ENCODE measurements around the gene DIAPH3. TPM values are rescaled to one million over a fixed set of nuclear protein-coding genes. Genes with fewer than 3 reads are reported as not detected.

DIAPH3 gene
- total RNA-seq, 2 donors from 2014 or later = 23.6 to 25.7 TPM

- no peak for TF ChIP-seq CTCF (conservative IDR thresholded peaks at IDR 0.05)
- no peak overlapping the region for H3K4me3 Mint-ChIP-seq
- Histone ChIP-seq H3K4me1 (ENCODE audit: control insufficient read depth, insufficient read depth, low read length) (no peaks in the 10 kb centered on the region), H3K9me3 (ENCODE audit: control insufficient read depth, low read length) (peaks cover 7% of the 10 kb centered on the region), H3K27me3 (ENCODE audit: control insufficient read depth, insufficient read depth, low read length, poor library complexity, severe bottlenecking) (no peaks in the 10 kb centered on the region), H3K4me3 (ENCODE audit: low read length) (no peak overlapping the region), H3K27ac (ENCODE audit: low read depth, low read length) (no peak overlapping the region), H3K9ac (ENCODE audit: extremely low read depth, low read length, poor library complexity, severe bottlenecking) (no peak overlapping the region), H3K36me3 (ENCODE audit: control insufficient read depth, insufficient read depth, low read length) (peaks cover 67% of the 10 kb centered on the region)
- no peak for DNase-seq
- no peak overlapping the region for H3K27ac Mint-ChIP-seq
- WGBS, 2 experiments (ENCODE audit: insufficient coverage in 1 of 2, insufficient read length in 1 of 2) = 96 to 100% methylated on average over 3 to 4 of the region's 6 CpGs
- no peaks in the 10 kb centered on the region for H3K4me1 Mint-ChIP-seq
- no peaks in the 10 kb centered on the region for H3K27me3 Mint-ChIP-seq (ENCODE audit: insufficient read depth)
- peaks cover 16% of the 10 kb centered on the region for H3K36me3 Mint-ChIP-seq (ENCODE audit: low read depth)
- peaks cover 5% of the 10 kb centered on the region for H3K9me3 Mint-ChIP-seq
Observed at GRCh38 chr13:60120617-60121336, 43.0 kb downstream of the DIAPH3 start.

- 93 to 95% methylated on average over 4 to 5 of the region's 5 CpGs for WGBS, 2 experiments (ENCODE audit: insufficient coverage in 1 of 2, insufficient read length in 1 of 2)
- no peak overlapping the region for H3K4me3 ChIP-seq (ENCODE audit: low read length)
- H3K4me1 Mint-ChIP-seq = no peaks in the 10 kb centered on the region
- no peak for TF ChIP-seq CTCF (conservative IDR thresholded peaks at IDR 0.05)
- H3K4me1 ChIP-seq (ENCODE audit: control insufficient read depth, insufficient read depth, low read length) = no peaks in the 10 kb centered on the region
- no peak overlapping the region for H3K27ac ChIP-seq (ENCODE audit: low read depth, low read length)
- no peak overlapping the region for H3K4me3 Mint-ChIP-seq
- no peak overlapping the region for H3K27ac Mint-ChIP-seq
- H3K27me3 Mint-ChIP-seq (ENCODE audit: insufficient read depth) = no peaks in the 10 kb centered on the region
- H3K9ac ChIP-seq (ENCODE audit: extremely low read depth, low read length, poor library complexity, severe bottlenecking) = no peak overlapping the region
- H3K27me3 ChIP-seq (ENCODE audit: control insufficient read depth, insufficient read depth, low read length, poor library complexity, severe bottlenecking) = no peaks in the 10 kb centered on the region
- H3K36me3 Mint-ChIP-seq (ENCODE audit: low read depth) = peaks cover 29% of the 10 kb centered on the region
- peaks cover 23% of the 10 kb centered on the region for H3K9me3 ChIP-seq (ENCODE audit: control insufficient read depth, low read length)
- peaks cover 68% of the 10 kb centered on the region for H3K36me3 ChIP-seq (ENCODE audit: control insufficient read depth, insufficient read depth, low read length)
- peaks cover 17% of the 10 kb centered on the region for H3K9me3 Mint-ChIP-seq
- no peak for DNase-seq
Observed at GRCh38 chr13:60118696-60119400, 44.9 kb downstream of the DIAPH3 start.

DNA sequence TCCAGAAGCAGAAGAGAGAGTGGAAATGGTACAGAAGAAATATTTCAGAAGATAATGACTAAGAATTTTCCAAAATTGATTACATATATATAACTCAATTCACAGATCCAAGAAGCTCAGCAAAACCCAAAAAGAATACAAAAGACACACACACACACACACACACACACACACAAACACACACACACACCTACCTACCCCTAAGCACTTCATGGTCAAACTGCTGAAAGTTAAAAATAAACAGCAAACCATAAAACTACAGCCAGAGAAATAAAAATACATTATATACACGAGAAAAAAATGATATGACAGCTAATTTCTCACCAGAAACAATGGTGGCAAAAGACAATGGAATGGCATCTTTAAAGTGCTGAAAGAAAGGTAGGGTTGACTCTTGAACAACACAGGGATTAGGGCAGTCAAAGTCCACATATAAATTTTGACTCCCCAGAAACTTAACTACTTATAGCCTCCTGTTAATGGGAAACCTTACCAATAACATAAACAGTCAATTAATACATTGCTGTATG lies 49.2 kb downstream of the DIAPH3 start:
- no CpG with 5 or more reads among the region's 1 CpG for WGBS, 2 experiments (ENCODE audit: insufficient coverage in 1 of 2, insufficient read length in 1 of 2)
- Histone ChIP-seq H3K27ac (ENCODE audit: low read depth, low read length) (no peak overlapping the region), H3K9me3 (ENCODE audit: control insufficient read depth, low read length) (peaks cover 24% of the 10 kb centered on the region), H3K4me3 (ENCODE audit: low read length) (no peak overlapping the region), H3K36me3 (ENCODE audit: control insufficient read depth, insufficient read depth, low read length) (peaks cover 86% of the 10 kb centered on the region), H3K4me1 (ENCODE audit: control insufficient read depth, insufficient read depth, low read length) (no peaks in the 10 kb centered on the region), H3K9ac (ENCODE audit: extremely low read depth, low read length, poor library complexity, severe bottlenecking) (no peak overlapping the region), H3K27me3 (ENCODE audit: control insufficient read depth, insufficient read depth, low read length, poor library complexity, severe bottlenecking) (no peaks in the 10 kb centered on the region)
- H3K9me3 Mint-ChIP-seq = peaks cover 18% of the 10 kb centered on the region
- no peak for TF ChIP-seq CTCF (conservative IDR thresholded peaks at IDR 0.05)
- H3K27me3 Mint-ChIP-seq (ENCODE audit: insufficient read depth) = no peaks in the 10 kb centered on the region
- H3K4me3 Mint-ChIP-seq = no peak overlapping the region
- H3K36me3 Mint-ChIP-seq (ENCODE audit: low read depth) = peaks cover 44% of the 10 kb centered on the region
- H3K27ac Mint-ChIP-seq = no peak overlapping the region
- DNase-seq = no peak
- H3K4me1 Mint-ChIP-seq = no peaks in the 10 kb centered on the region

All from endodermal cell (in vitro differentiated cells).